B cell (primary cell): ENCODE data around the gene NOXO1. TPM values are rescaled to one million over a fixed set of nuclear protein-coding genes. Genes with fewer than 3 reads are reported as not detected.

ENCODE experiments used
- ATAC-seq: fragments of 200-7000 bp; cut with Tn5 transposase; one replicate; pipeline ENCODE4 v1.10.0; 2021; ENCODE audit warnings: low read depth, mild to moderate bottlenecking, moderate number of reproducible peaks, moderate library complexity
- CTCF ChIA-PET: fragments of 350-600 bp; sonication (Branson Sonifier 250); formaldehyde crosslinking; loops from one replicate; lab custom pipeline; 2021; ENCODE audit warnings: antibody characterized with exemption, inconsistent platforms; lab: Charles Lee
- POLR2A ChIA-PET: fragments of 350-600 bp; sonication (Branson Sonifier 250); formaldehyde crosslinking; loops from one replicate; lab custom pipeline; 2021; ENCODE audit warnings: antibody characterized with exemption; lab: Charles Lee
- DNase-seq: peaks from one replicate; pipeline ENCODE4 v3.0.0; 2013
- H2AFZ ChIP-seq: 2 replicates; pipeline ENCODE4 v1.6.1; 2012; ENCODE audit warnings: mild to moderate bottlenecking, low read depth, low read length; ENCODE audit not compliant: insufficient read depth, poor library complexity, severe bottlenecking
- H3K27ac ChIP-seq, 2 donors: 1 replicate in 1 of 2; 2 replicates in 1 of 2; pipeline ENCODE4 v1.5.1; 2012 to 2013; ENCODE audit warnings: low read length in 2 of 2, mild to moderate bottlenecking in 2 of 2, moderate library complexity in 1 of 2
- H3K27me3 ChIP-seq, 4 experiments: fragments of 200-600 bp in 1 of 4; sonication (generic) in 1 of 4; replicated peaks in 1 of 4; 1 replicate in 2 of 4; 2 replicates in 2 of 4; pipeline versions ENCODE4 v1.6.1 to v1.7.0; 2013 to 2016; ENCODE audit warnings: low read length in 3 of 4, mild to moderate bottlenecking in 2 of 4, mixed read lengths in 1 of 4, moderate library complexity in 1 of 4; ENCODE audit not compliant: insufficient read depth in 4 of 4, control insufficient read depth in 3 of 4; ENCODE audit errors: control extremely low read depth in 1 of 4
- H3K36me3 ChIP-seq, 2 experiments: replicated peaks in 1 of 2; 1 replicate in 1 of 2; 2 replicates in 1 of 2; pipeline versions ENCODE4 v1.6.1 to v1.7.1; 2013; ENCODE audit warnings: low read length in 1 of 2; ENCODE audit not compliant: insufficient read depth in 2 of 2, control insufficient read depth in 1 of 2; ENCODE audit errors: control extremely low read depth in 1 of 2, extremely low read depth in 1 of 2
- H3K4me1 ChIP-seq, 2 donors: fragments of 200-600 bp in 1 of 2; sonication (generic) in 1 of 2; 1 replicate in 1 of 2; 2 replicates in 1 of 2; pipeline versions ENCODE4 v1.5.1 to v1.6.1; 2013 to 2017; ENCODE audit warnings: low read length in 2 of 2; ENCODE audit not compliant: control insufficient read depth in 2 of 2, insufficient read depth in 2 of 2
- H3K4me2 ChIP-seq: replicated peaks from 2 replicates; pipeline ENCODE3; 2012; ENCODE audit warnings: mild to moderate bottlenecking, low read depth, low read length; ENCODE audit not compliant: poor library complexity, severe bottlenecking
- H3K4me3 ChIP-seq, 5 experiments: fragments of 200-600 bp in 1 of 5; sonication (generic) in 1 of 5; 1 replicate in 3 of 5; 2 replicates in 2 of 5; pipeline versions ENCODE4 v1.5.1 to v1.7.0; 2011 to 2016; ENCODE audit warnings: low read length in 4 of 5, mild to moderate bottlenecking in 4 of 5, low read depth in 2 of 5, control low read depth in 1 of 5, moderate library complexity in 1 of 5; ENCODE audit not compliant: insufficient read depth in 1 of 5; ENCODE audit errors: control extremely low read depth in 1 of 5, extremely low read depth in 1 of 5
- H3K79me2 ChIP-seq: fragments of 200-600 bp; sonication (generic); one replicate; pipeline ENCODE4 v1.6.0; 2016; ENCODE audit warnings: low read length; ENCODE audit not compliant: control insufficient read depth, insufficient read depth
- H3K9ac ChIP-seq: fragments of 200-600 bp; sonication (generic); 2 replicates; pipeline ENCODE4 v1.6.1; 2017; ENCODE audit warnings: mild to moderate bottlenecking, low read length, moderate library complexity
- H3K9me3 ChIP-seq, 3 donors: one replicate each; pipeline versions ENCODE4 v1.6.1 to v1.7.1; 2013; ENCODE audit warnings: low read length in 2 of 3; ENCODE audit not compliant: control insufficient read depth in 2 of 3, insufficient read depth in 1 of 3; ENCODE audit errors: control extremely low read depth in 1 of 3
- H4K20me1 ChIP-seq: 2 replicates; pipeline ENCODE4 v1.6.0; 2012; ENCODE audit warnings: mild to moderate bottlenecking, low read length; ENCODE audit not compliant: insufficient read depth, control insufficient read depth, poor library complexity, severe bottlenecking
- H3K27ac Mint-ChIP-seq: one replicate; pipeline ENCODE4 v1.8.0; 2021; ENCODE audit warnings: mixed read lengths
- H3K27me3 Mint-ChIP-seq: one replicate; pipeline ENCODE4 v1.8.0; 2021; ENCODE audit warnings: mixed read lengths
- H3K4me1 Mint-ChIP-seq: one replicate; pipeline ENCODE4 v1.8.0; 2021; ENCODE audit warnings: mixed read lengths
- H3K4me3 Mint-ChIP-seq: one replicate; pipeline ENCODE4 v1.8.0; 2021; ENCODE audit warnings: mixed read lengths
- H3K9me3 Mint-ChIP-seq: one replicate; pipeline ENCODE4 v1.8.0; 2022; ENCODE audit warnings: mixed read lengths; ENCODE audit not compliant: insufficient read depth
- CTCF ChIP-seq: fragments of 200-600 bp; IDR thresholded peaks from one replicate; pipeline ENCODE4 v1.8.0; 2022; ENCODE audit warnings: antibody characterized with exemption, mild to moderate bottlenecking
- EZH2 ChIP-seq: IDR thresholded peaks from 2 replicates; pipeline ENCODE4 v1.6.1; 2012; ENCODE audit warnings: borderline replicate concordance, low read depth, mild to moderate bottlenecking, moderate library complexity, low read length; ENCODE audit not compliant: insufficient read depth, poor library complexity, severe bottlenecking
- WGBS: methylation state at CpG from one replicate; pipeline ENCODE4 v1.1.5; 2013; ENCODE audit warnings: missing lambda C conversion rate; ENCODE audit not compliant: insufficient coverage; 5-methylcytosine and 5-hydroxymethylcytosine counted together
- intact Hi-C: fragments of 100-400 bp; cut with micrococcal nuclease; formaldehyde crosslinking; loops from one replicate; pipeline ENCODE4 v1.10.0; 2022
- polyA plus RNA-seq: library from polyadenylated mRNA; depleted of rRNA; stranded (reverse); fragments of >200 nt; gene quantifications from 2 replicates; pipeline ENCODE4 v1.2.3, GENCODE V29; 2012
- total RNA-seq, 2 donors: library from RNA; stranded (reverse); fragments of 120-200 nt in 1 of 2; gene quantifications; 1 replicate in 1 of 2; 2 replicates in 1 of 2; pipeline versions ENCODE4 v1.2.3 to v1.2.4, GENCODE V29; 2013 to 2022

Gene NOXO1
- total and polyA plus RNA-seq, 2 donors (not counting 1 experiment from before 2014, with no cell fraction given) = 0.30 to 0.74 TPM

- peaks cover 22% of the 10 kb centered on the region for H3K4me1 Mint-ChIP-seq
- POLR2A ChIA-PET = no interaction called here
These were observed 540 bp downstream of the NOXO1 start for GRCh38 chr16:1980770-1981087.

More at GRCh38 chr16:1980770-1981087, 540 bp downstream of the NOXO1 start:
- Histone ChIP-seq H4K20me1 (peaks cover 16% of the 10 kb centered on the region), H3K36me3 (peaks cover 0 to 31% of the 10 kb centered on the region in 2 experiments), H3K4me3 (no peak overlapping the region), H3K27me3 (peaks cover 0 to 64% (median 20%) of the 10 kb centered on the region in 4 experiments), H3K4me1 (peaks cover 16 to 35% of the 10 kb centered on the region in 2 donors), H3K4me2 (no peak overlapping the region), H3K79me2 (no peaks in the 10 kb centered on the region), H2AFZ (no peak overlapping the region), H3K9me3 (peaks cover 0 to 4% (median 0%) of the 10 kb centered on the region in 3 donors), H3K27ac (no peak overlapping the region), H3K9ac (no peak overlapping the region)
- 29% methylated on average over 16 of the region's 16 CpGs for WGBS
- H3K4me3 Mint-ChIP-seq = no peak overlapping the region
- no peaks in the 10 kb centered on the region for H3K9me3 Mint-ChIP-seq
- intact Hi-C loops = no loop called here
- CTCF ChIA-PET = interaction anchor here (0.7 kb wide), 1 partner anchor 10 kb away, joined by 3 read pairs; the partner anchor contains the start of gene TBL3
- ATAC-seq (no peak), DNase-seq (no peak)
- peaks cover 6% of the 10 kb centered on the region for H3K27me3 Mint-ChIP-seq
- no peak overlapping the region for H3K27ac Mint-ChIP-seq
- TF ChIP-seq EZH2 (no peak), CTCF (no peak)
